ENCODE data around the gene GJA4.

GRCh38 chr1:34754964-34755637 lies 37.7 kb upstream of the GJA4 start, which contains the start of gene GJB5:
- TF ChIP-seq, protein P1, sequence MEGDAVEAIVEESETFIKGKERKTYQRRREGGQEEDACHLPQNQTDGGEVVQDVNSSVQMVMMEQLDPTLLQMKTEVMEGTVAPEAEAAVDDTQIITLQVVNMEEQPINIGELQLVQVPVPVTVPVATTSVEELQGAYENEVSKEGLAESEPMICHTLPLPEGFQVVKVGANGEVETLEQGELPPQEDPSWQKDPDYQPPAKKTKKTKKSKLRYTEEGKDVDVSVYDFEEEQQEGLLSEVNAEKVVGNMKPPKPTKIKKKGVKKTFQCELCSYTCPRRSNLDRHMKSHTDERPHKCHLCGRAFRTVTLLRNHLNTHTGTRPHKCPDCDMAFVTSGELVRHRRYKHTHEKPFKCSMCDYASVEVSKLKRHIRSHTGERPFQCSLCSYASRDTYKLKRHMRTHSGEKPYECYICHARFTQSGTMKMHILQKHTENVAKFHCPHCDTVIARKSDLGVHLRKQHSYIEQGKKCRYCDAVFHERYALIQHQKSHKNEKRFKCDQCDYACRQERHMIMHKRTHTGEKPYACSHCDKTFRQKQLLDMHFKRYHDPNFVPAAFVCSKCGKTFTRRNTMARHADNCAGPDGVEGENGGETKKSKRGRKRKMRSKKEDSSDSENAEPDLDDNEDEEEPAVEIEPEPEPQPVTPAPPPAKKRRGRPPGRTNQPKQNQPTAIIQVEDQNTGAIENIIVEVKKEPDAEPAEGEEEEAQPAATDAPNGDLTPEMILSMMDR (conservative IDR thresholded peaks at IDR 0.05; ENCODE audit: low read depth, low read length), result no peak
- no peak for TF ChIP-seq EZH2 (IDR thresholded peaks at IDR 0.05; ENCODE audit: borderline replicate concordance, low read depth, low read length, poor library complexity, severe bottlenecking)

Measured in A673 (cell line).